Measurements from ENCODE around the gene CHRM4. TPM values are rescaled to one million over a fixed set of nuclear protein-coding genes. Genes with fewer than 3 reads are reported as not detected.

The CHRM4 gene
- total RNA-seq, 3 donors from 2014 or later: 0.66 to 1.1 TPM; not detected in 1

- intact Hi-C loops (cut with DNase I; ENCODE audit: low total_unique reads): no loop called here
- Histone ChIP-seq H3K4me3 (no peak overlapping the region), H3K36me3 (no peaks in the 10 kb centered on the region), H3K27me3 (no peaks in the 10 kb centered on the region), H3K27ac (no peak overlapping the region), H3K9me3 (no peaks in the 10 kb centered on the region), H3K4me1 (no peaks in the 10 kb centered on the region)
- TF ChIP-seq POLR2AphosphoS5 (IDR thresholded peaks at IDR 0.05): no peak
- DNase-seq (ENCODE audit: low spot score in 2 of 2): no peak
These were observed 50.1 kb downstream of the CHRM4 start for GRCh38 chr11:46341454-46341853.

- Histone ChIP-seq H3K4me3 (no peak overlapping the region), H3K27ac (peak overlapping the region; percentile 61 to 77), H3K36me3 (no peaks in the 10 kb centered on the region), H3K27me3 (no peaks in the 10 kb centered on the region), H3K4me1 (no peaks in the 10 kb centered on the region), H3K9me3 (no peaks in the 10 kb centered on the region)
- intact Hi-C loops (cut with DNase I; ENCODE audit: low total_unique reads): loop anchor here (2.0 kb wide), 1 partner anchor 47 kb away; no protein-coding TSS in a partner anchor
- DNase-seq (ENCODE audit: low spot score in 2 of 2): no peak
- TF ChIP-seq CTCF (IDR thresholded peaks at IDR 0.05) (no peak), POLR2AphosphoS5 (IDR thresholded peaks at IDR 0.05) (no peak)
These were observed 51.8 kb downstream of the CHRM4 start for GRCh38 chr11:46339816-46340215.

GRCh38 chr11:46338988-46339666 lies 52.4 kb downstream of the CHRM4 start:
- no peaks in the 10 kb centered on the region for H3K9me3 ChIP-seq
- intact Hi-C loops (cut with DNase I; ENCODE audit: low total_unique reads): loop anchor here (2.0 kb wide), 1 partner anchor 46 kb away; no protein-coding TSS in a partner anchor
- TF ChIP-seq CTCF (IDR thresholded peaks at IDR 0.05) (no peak), POLR2A (IDR thresholded peaks at IDR 0.05) (no peak), POLR2AphosphoS5 (IDR thresholded peaks at IDR 0.05) (no peak)
- H3K4me3 ChIP-seq: peak overlapping the region; percentile 21 to 57 (median 26)
- no peaks in the 10 kb centered on the region for H3K27me3 ChIP-seq
- no peaks in the 10 kb centered on the region for H3K36me3 ChIP-seq
- peak overlapping the region; percentile 61 to 77 for H3K27ac ChIP-seq
- H3K4me1 ChIP-seq: no peaks in the 10 kb centered on the region
- no peak for DNase-seq (ENCODE audit: low spot score in 2 of 2)

GRCh38 chr11:46338636-46338987 lies 53.0 kb downstream of the CHRM4 start:
- intact Hi-C loops (cut with DNase I; ENCODE audit: low total_unique reads): loop anchor here (2.0 kb wide), 1 partner anchor 46 kb away; no protein-coding TSS in a partner anchor
- H3K4me1 ChIP-seq: no peaks in the 10 kb centered on the region
- peaks cover 0 to 3% of the 10 kb centered on the region in 2 donors for H3K27me3 ChIP-seq
- H3K9me3 ChIP-seq: no peaks in the 10 kb centered on the region
- TF ChIP-seq CTCF (IDR thresholded peaks at IDR 0.05) (no peak), POLR2AphosphoS5 (IDR thresholded peaks at IDR 0.05) (no peak), POLR2A (IDR thresholded peaks at IDR 0.05) (no peak)
- H3K27ac ChIP-seq: peak overlapping the region; percentile 61 to 77
- no peak for DNase-seq (ENCODE audit: low spot score in 2 of 2)
- no peaks in the 10 kb centered on the region for H3K36me3 ChIP-seq
- H3K4me3 ChIP-seq: peak overlapping the region; percentile 21 to 57 (median 26)

- H3K27ac ChIP-seq: no peak overlapping the region
- intact Hi-C loops (cut with DNase I; ENCODE audit: low total_unique reads): loop anchor here (2.0 kb wide), 1 partner anchor 45 kb away; no protein-coding TSS in a partner anchor
- no peaks in the 10 kb centered on the region for H3K9me3 ChIP-seq
- H3K36me3 ChIP-seq: no peaks in the 10 kb centered on the region
- H3K27me3 ChIP-seq: peaks cover 0 to 11% of the 10 kb centered on the region in 2 donors
- H3K4me3 ChIP-seq: no peak overlapping the region
- DNase-seq (ENCODE audit: low spot score in 2 of 2): no peak
- no peak for TF ChIP-seq CTCF (IDR thresholded peaks at IDR 0.05)
- TF ChIP-seq POLR2AphosphoS5 (IDR thresholded peaks at IDR 0.05): no peak
- no peak for TF ChIP-seq POLR2A (IDR thresholded peaks at IDR 0.05)
- H3K4me1 ChIP-seq: no peaks in the 10 kb centered on the region
These were observed 53.8 kb downstream of the CHRM4 start for GRCh38 chr11:46337626-46338345.

Measured in breast epithelium (tissue), 4 donors.